ENCODE results near the gene MEG3.

The MEG3 gene

GRCh38 chr14:100837805-100838350, 12.0 kb downstream of the MEG3 start:
- TF ChIP-seq CTCF (IDR thresholded peaks at IDR 0.05; ENCODE audit: insufficient read depth, low read length, poor library complexity, severe bottlenecking), result no peak
- Histone ChIP-seq H3K36me3 (ENCODE audit: control insufficient read depth, insufficient read depth, low read length) (no peaks in the 10 kb centered on the region), H3K4me3 (replicated peaks; ENCODE audit: low read depth, low read length) (no peak overlapping the region), H3K27me3 (replicated peaks; ENCODE audit: control insufficient read depth, insufficient read depth, low read length) (no peaks in the 10 kb centered on the region)
- DNase-seq (ENCODE audit: extremely low read depth, insufficient read length), result no peak

- H3K4me3 ChIP-seq (replicated peaks; ENCODE audit: low read depth, low read length), result no peak overlapping the region
- no peaks in the 10 kb centered on the region for H3K36me3 ChIP-seq (ENCODE audit: control insufficient read depth, insufficient read depth, low read length)
- H3K27me3 ChIP-seq (replicated peaks; ENCODE audit: control insufficient read depth, insufficient read depth, low read length), result no peaks in the 10 kb centered on the region
- no peak for DNase-seq (ENCODE audit: extremely low read depth, insufficient read length)
- no peak for TF ChIP-seq CTCF (IDR thresholded peaks at IDR 0.05; ENCODE audit: insufficient read depth, low read length, poor library complexity, severe bottlenecking)
Observed at GRCh38 chr14:100838493-100839314, 12.8 kb downstream of the MEG3 start.

GRCh38 chr14:100839315-100839585, 13.3 kb downstream of the MEG3 start:
- H3K27me3 ChIP-seq (replicated peaks; ENCODE audit: control insufficient read depth, insufficient read depth, low read length), result no peaks in the 10 kb centered on the region
- H3K4me3 ChIP-seq (replicated peaks; ENCODE audit: low read depth, low read length), result no peak overlapping the region
- no peak for TF ChIP-seq CTCF (IDR thresholded peaks at IDR 0.05; ENCODE audit: insufficient read depth, low read length, poor library complexity, severe bottlenecking)
- no peak for DNase-seq (ENCODE audit: extremely low read depth, insufficient read length)
- H3K36me3 ChIP-seq (ENCODE audit: control insufficient read depth, insufficient read depth, low read length), result no peaks in the 10 kb centered on the region

GRCh38 chr14:100839681-100840111, 13.8 kb downstream of the MEG3 start:
- TF ChIP-seq CTCF (IDR thresholded peaks at IDR 0.05; ENCODE audit: insufficient read depth, low read length, poor library complexity, severe bottlenecking), result no peak
- H3K27me3 ChIP-seq (replicated peaks; ENCODE audit: control insufficient read depth, insufficient read depth, low read length), result no peaks in the 10 kb centered on the region
- no peak overlapping the region for H3K4me3 ChIP-seq (replicated peaks; ENCODE audit: low read depth, low read length)
- H3K36me3 ChIP-seq (ENCODE audit: control insufficient read depth, insufficient read depth, low read length), result no peaks in the 10 kb centered on the region
- DNase-seq (ENCODE audit: extremely low read depth, insufficient read length), result no peak

GRCh38 chr14:100840286-100841065, 14.6 kb downstream of the MEG3 start:
- no peak for DNase-seq (ENCODE audit: extremely low read depth, insufficient read length)
- no peaks in the 10 kb centered on the region for H3K27me3 ChIP-seq (replicated peaks; ENCODE audit: control insufficient read depth, insufficient read depth, low read length)
- TF ChIP-seq CTCF (IDR thresholded peaks at IDR 0.05; ENCODE audit: insufficient read depth, low read length, poor library complexity, severe bottlenecking), result no peak
- no peak overlapping the region for H3K4me3 ChIP-seq (replicated peaks; ENCODE audit: low read depth, low read length)
- H3K36me3 ChIP-seq (ENCODE audit: control insufficient read depth, insufficient read depth, low read length), result no peaks in the 10 kb centered on the region

All from GM06990 (cell line).